ENCODE results near the gene CFAP57.
A peak's percentile ranks its signal among the peaks of the same experiment; 100 is the strongest.

CFAP57 gene

DNA sequence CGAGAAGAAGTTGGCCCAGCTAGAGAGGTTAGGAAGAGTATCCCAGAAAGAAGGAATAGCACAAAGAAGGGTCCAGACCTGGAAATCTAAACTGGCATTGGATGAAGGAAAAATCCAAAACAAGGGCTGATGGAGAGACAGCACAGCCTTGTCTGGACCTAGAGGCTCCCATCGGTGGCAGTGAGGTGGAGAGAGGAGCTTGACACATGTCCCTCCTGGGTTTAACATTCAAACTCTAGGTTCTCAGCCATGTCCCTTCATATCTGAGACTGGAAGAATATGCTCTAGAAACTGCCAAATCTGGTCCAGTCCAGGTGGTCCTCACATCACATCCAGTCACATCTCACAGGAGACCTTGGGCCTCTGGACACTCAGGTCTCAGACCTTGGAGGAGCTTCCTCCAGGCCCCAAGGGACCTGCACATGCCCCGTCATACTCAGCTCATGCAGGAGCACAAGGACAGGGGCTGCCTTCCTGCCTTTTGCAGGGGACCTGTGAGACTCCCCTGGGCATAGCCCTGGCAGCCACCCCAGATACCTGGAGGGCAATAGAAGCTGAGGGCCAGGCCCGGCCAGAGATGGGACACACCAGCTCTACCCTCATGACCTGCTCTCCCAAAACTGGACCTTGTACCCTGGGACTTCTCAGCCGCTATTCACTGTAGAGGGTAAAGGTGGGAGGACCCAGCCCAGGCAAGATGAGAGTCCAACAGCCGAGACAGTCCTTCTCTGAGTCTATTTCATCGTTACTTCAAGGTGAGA lies 105.2 kb downstream of the CFAP57 start:
- Histone ChIP-seq H3K4me1 (ENCODE audit: control insufficient read depth, insufficient read depth, low read length) (no peaks in the 10 kb centered on the region; the same call in 1 of the 2 replicates), H3K9me3 (ENCODE audit: control insufficient read depth, insufficient read depth, low read length) (no peaks in the 10 kb centered on the region), H3K36me3 (ENCODE audit: control insufficient read depth, insufficient read depth, low read length) (peaks cover 7% of the 10 kb centered on the region; the same call in 1 of the 2 replicates), H3K4me3 (ENCODE audit: low read length) (no peak overlapping the region), H3K27ac (ENCODE audit: low read length) (no peak overlapping the region), H3K27me3 (ENCODE audit: control insufficient read depth, insufficient read depth, low read length) (no peaks in the 10 kb centered on the region)
- no CpG with 5 or more reads among the region's 7 CpGs for WGBS (ENCODE audit: insufficient coverage, insufficient read length)
- DNase-seq (ENCODE audit: low read depth, low spot score), result no peak

DNA sequence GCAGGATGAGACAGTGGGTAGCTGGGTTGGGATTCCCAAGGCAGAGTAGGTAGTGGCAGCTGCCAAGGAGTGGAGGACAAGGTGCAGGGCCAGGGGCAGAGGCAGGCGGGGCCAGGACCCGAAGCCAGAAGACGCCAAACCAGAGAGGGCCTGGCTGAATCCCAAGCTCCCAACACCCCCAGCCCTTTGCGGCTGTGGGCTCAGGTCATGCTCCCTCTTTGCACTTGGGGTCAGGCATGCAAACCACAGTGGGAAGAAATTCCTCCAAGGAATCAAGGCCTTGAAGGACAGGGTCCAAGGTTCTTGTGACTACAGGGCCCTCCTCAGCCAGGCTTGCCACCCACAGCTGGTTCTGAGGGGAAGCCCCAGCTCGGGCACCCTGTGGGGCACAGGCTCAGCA lies 107.0 kb downstream of the CFAP57 start:
- no peaks in the 10 kb centered on the region for H3K36me3 ChIP-seq (ENCODE audit: control insufficient read depth, insufficient read depth, low read length)
- H3K4me1 ChIP-seq (ENCODE audit: control insufficient read depth, insufficient read depth, low read length), result no peaks in the 10 kb centered on the region; the same call in 1 of the 2 replicates
- no peak overlapping the region for H3K27ac ChIP-seq (ENCODE audit: low read length)
- no peak for DNase-seq (ENCODE audit: low read depth, low spot score)
- no peaks in the 10 kb centered on the region for H3K9me3 ChIP-seq (ENCODE audit: control insufficient read depth, insufficient read depth, low read length)
- WGBS (ENCODE audit: insufficient coverage, insufficient read length), result no CpG with 5 or more reads among the region's 5 CpGs
- no peak overlapping the region for H3K4me3 ChIP-seq (ENCODE audit: low read length)
- no peaks in the 10 kb centered on the region for H3K27me3 ChIP-seq (ENCODE audit: control insufficient read depth, insufficient read depth, low read length)

DNA sequence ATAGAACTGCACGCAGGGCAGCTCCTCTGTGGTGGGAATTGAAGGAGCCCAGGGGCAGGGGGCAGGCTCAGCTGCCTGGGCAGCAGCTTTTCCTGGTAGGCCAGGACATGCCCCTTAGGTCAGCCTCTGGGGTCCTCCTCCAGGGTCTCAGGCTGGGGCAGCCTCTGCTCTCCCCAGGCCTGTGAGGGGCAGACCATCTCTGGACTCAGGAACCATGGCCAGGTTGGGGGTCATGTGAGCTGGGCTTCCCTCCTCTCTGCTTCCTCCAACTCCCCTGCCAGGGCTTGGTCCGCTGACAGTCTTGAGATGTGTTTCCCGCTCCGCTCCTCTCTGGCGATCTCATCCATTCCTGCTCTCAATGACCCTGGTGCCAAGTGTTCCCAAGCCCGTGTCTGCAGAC lies 107.5 kb downstream of the CFAP57 start:
- Histone ChIP-seq H3K4me3 (ENCODE audit: low read length) (no peak overlapping the region), H3K27me3 (ENCODE audit: control insufficient read depth, insufficient read depth, low read length) (no peaks in the 10 kb centered on the region), H3K9me3 (ENCODE audit: control insufficient read depth, insufficient read depth, low read length) (no peaks in the 10 kb centered on the region), H3K4me1 (ENCODE audit: control insufficient read depth, insufficient read depth, low read length) (peaks cover 1% of the 10 kb centered on the region), H3K27ac (ENCODE audit: low read length) (no peak overlapping the region), H3K36me3 (ENCODE audit: control insufficient read depth, insufficient read depth, low read length) (no peaks in the 10 kb centered on the region)
- no peak for DNase-seq (ENCODE audit: low read depth, low spot score)
- no CpG with 5 or more reads among the region's 6 CpGs for WGBS (ENCODE audit: insufficient coverage, insufficient read length)

DNA sequence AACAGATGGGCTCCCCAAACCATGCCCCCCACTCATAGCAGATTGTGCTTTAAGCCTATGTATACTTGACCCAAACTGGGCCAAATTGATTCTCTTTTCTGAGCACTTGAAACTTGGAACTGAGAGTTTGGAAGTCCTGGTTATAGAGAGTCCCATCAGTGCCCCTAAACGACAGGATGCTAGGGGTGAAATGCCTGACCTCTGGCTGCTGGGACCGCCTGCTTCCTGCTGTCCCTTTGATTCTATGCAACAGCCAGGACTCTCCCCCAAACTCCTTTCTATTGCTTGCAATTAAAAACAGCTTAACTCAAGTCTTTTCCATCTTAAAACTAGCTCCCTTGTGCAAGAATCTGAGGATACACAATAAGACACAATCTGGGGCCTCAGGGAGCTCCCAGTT lies 108.6 kb downstream of the CFAP57 start:
- H3K27me3 ChIP-seq (ENCODE audit: control insufficient read depth, insufficient read depth, low read length), result no peaks in the 10 kb centered on the region
- no CpG with 5 or more reads among the region's 2 CpGs for WGBS (ENCODE audit: insufficient coverage, insufficient read length)
- DNase-seq (ENCODE audit: low read depth, low spot score), result no peak
- no peak overlapping the region for H3K27ac ChIP-seq (ENCODE audit: low read length)
- H3K9me3 ChIP-seq (ENCODE audit: control insufficient read depth, insufficient read depth, low read length), result no peaks in the 10 kb centered on the region
- H3K4me1 ChIP-seq (ENCODE audit: control insufficient read depth, insufficient read depth, low read length), result peaks cover 4% of the 10 kb centered on the region
- H3K36me3 ChIP-seq (ENCODE audit: control insufficient read depth, insufficient read depth, low read length), result no peaks in the 10 kb centered on the region
- no peak overlapping the region for H3K4me3 ChIP-seq (ENCODE audit: low read length)

DNA sequence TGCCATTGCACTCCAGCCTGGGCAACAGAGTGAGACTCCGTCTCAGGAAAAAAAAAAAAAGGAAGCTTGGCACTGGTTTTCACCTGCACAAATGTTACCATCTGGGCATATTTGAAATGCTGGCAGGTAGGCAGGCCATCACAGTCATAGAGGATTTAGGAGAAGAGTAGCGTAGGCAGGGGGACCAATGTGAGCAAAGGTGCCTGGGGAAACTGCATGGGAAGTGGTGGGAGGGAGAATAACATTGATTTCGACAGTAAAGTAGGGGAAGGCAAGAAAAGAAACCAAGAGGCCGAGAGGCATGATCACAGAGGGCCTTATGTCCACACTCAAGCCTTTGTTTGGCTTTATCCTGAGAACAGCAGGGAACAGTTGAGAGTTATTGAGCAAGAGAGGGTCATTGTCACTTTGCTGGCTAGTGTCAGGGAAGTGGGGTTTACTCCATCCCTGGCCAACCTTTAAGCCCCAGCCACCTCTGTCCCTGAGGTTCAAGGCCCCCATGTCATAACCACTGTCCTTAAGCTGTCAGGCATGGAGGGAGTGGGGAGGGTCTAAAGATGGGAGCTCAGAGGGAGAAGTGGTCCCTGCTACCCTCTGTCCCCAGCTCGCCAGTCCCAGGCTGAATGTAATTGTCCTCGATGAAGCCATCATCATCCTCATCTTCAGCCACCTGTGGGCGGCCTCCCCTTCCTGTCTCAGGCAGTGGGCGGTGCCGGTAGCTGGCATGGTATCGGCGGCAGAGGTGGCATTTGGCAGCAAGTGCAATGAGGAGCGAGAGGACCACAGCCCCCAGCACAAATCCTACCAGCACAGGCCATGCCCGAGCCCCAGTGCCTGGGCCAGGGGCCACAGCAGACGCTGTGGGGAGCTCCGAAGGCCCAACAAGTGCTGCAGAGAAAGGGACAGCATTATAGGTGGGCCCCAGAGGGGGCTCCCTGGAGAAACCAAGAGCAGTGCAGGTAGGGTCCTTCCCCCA lies 110.4 kb downstream of the CFAP57 start:
- H3K4me3 ChIP-seq (ENCODE audit: low read length), result no peak overlapping the region
- no peak for DNase-seq (ENCODE audit: low read depth, low spot score)

DNA sequence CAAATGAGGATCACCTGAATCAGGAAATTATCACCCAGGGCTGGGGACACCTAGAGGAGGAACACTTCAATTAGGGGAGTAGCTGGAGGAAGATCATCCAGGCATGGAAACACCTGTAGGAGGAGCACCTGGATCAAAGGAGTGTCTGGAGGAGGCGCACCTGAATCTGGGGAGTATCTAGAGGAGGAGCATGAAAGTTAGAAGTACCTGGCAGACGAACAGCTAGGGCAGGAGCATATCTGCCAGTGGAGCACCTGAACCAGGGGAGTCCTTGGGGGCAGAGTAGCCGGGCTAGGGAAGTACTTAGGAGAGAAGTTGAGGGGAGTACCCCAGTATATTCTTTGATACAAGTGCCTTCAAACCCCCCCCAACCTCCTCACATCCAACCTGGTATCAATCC lies 111.9 kb downstream of the CFAP57 start:
- no peak overlapping the region for H3K27ac ChIP-seq (ENCODE audit: low read length)
- no peaks in the 10 kb centered on the region for H3K36me3 ChIP-seq (ENCODE audit: control insufficient read depth, insufficient read depth, low read length)
- H3K4me1 ChIP-seq (ENCODE audit: control insufficient read depth, insufficient read depth, low read length), result peaks cover 9% of the 10 kb centered on the region
- DNase-seq (ENCODE audit: low read depth, low spot score), result no peak
- H3K4me3 ChIP-seq (ENCODE audit: low read length), result no peak overlapping the region
- no peaks in the 10 kb centered on the region for H3K27me3 ChIP-seq (ENCODE audit: control insufficient read depth, insufficient read depth, low read length)
- no peaks in the 10 kb centered on the region for H3K9me3 ChIP-seq (ENCODE audit: control insufficient read depth, insufficient read depth, low read length)
- WGBS (ENCODE audit: insufficient coverage, insufficient read length), result no CpG with 5 or more reads among the region's 3 CpGs

More for the DNA sequence above, 110.4 kb downstream of the CFAP57 start:
- Histone ChIP-seq H3K4me1 (ENCODE audit: control insufficient read depth, insufficient read depth, low read length) (peaks cover 9% of the 10 kb centered on the region), H3K36me3 (ENCODE audit: control insufficient read depth, insufficient read depth, low read length) (no peaks in the 10 kb centered on the region), H3K27me3 (ENCODE audit: control insufficient read depth, insufficient read depth, low read length) (no peaks in the 10 kb centered on the region), H3K27ac (ENCODE audit: low read length) (no peak overlapping the region), H3K9me3 (ENCODE audit: control insufficient read depth, insufficient read depth, low read length) (no peaks in the 10 kb centered on the region)
- no CpG with 5 or more reads among the region's 15 CpGs for WGBS (ENCODE audit: insufficient coverage, insufficient read length)

DNA sequence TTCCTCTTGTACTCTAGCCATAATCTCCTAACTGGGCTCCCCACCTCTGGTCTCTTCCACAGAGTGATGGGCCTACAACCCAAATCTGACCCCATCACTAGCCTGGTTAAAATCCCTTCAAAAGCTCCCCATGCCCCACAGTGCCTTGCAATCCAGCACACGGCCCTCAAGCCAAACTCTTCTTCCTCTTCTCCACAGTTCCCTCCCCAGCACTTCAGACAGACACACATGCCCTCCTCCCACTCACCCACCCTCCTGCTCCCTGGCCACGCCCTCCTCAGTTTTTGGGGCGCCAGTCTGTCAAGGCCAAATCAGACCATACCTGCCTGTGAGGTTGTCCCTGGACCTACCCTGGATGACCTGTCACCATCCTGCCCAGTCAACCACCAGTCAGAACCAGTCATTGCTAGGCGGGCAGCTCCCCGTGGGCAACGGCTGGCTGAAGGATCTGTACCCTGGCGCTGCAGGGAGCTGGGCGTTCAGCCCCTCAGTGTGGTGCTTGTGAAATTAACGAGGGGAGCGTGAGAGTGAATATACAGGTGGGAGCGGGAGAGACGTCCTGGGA lies 112.5 kb downstream of the CFAP57 start:
- no CpG with 5 or more reads among the region's 12 CpGs for WGBS (ENCODE audit: insufficient coverage, insufficient read length)
- no peak for DNase-seq (ENCODE audit: low read depth, low spot score)
- Histone ChIP-seq H3K36me3 (ENCODE audit: control insufficient read depth, insufficient read depth, low read length) (no peaks in the 10 kb centered on the region), H3K27me3 (ENCODE audit: control insufficient read depth, insufficient read depth, low read length) (no peaks in the 10 kb centered on the region), H3K4me3 (ENCODE audit: low read length) (no peak overlapping the region), H3K27ac (ENCODE audit: low read length) (no peak overlapping the region), H3K9me3 (ENCODE audit: control insufficient read depth, insufficient read depth, low read length) (no peaks in the 10 kb centered on the region), H3K4me1 (ENCODE audit: control insufficient read depth, insufficient read depth, low read length) (peaks cover 9% of the 10 kb centered on the region)

DNA sequence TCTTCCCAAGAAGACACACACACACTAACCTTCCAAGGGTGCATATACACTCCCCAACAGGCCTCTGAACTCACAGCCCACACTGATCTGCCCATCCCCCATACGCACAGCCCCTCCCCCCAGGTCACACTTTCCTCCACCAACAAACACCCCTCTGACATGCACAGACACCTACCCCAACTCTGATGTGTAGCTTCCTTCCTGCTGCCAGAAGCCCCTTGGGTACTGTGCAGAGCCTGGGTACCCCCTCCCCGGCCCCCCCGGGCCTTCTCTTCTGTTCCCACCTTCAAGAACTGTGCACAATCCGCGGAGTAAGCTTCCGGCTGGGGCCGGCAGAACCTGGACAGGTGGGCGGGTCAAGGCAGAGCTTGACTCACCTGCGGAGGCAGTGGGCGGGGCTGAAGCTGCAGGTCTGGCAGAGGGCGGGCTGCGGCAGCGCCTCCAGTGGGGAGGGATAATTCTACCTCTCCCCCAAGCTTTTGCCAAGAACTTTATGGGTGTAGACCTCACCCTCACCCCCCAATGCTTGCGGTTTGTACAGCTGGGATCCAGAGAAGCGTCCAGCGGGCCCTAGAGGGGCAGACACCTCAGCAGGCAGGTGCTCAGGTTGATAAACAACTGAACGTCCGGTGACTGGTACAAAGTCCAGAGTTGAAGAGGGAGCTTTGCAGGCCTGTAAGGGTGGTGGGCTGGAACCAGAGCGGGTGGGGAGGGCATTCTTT lies 113.3 kb downstream of the CFAP57 start, which contains the start of gene C1orf210:
C1orf210 (minus strand) TSS at position 313 of the 722 bp plus-strand sequence. CDS start 2,311 bp downstream, outside the sequence.
- Histone ChIP-seq H3K4me1 (ENCODE audit: control insufficient read depth, insufficient read depth, low read length) (peaks cover 9% of the 10 kb centered on the region), H3K9me3 (ENCODE audit: control insufficient read depth, insufficient read depth, low read length) (no peaks in the 10 kb centered on the region), H3K27me3 (ENCODE audit: control insufficient read depth, insufficient read depth, low read length) (no peaks in the 10 kb centered on the region), H3K4me3 (ENCODE audit: low read length) (peak within 1 kb of the TSS; percentile 36; the same call in 1 of the 2 replicates), H3K27ac (ENCODE audit: low read length) (no peak within 1 kb of the TSS), H3K36me3 (ENCODE audit: control insufficient read depth, insufficient read depth, low read length) (no peaks in the 10 kb centered on the region)
- peak; percentile 87 for DNase-seq (ENCODE audit: low read depth, low spot score)
- no CpG with 5 or more reads among the region's 19 CpGs for WGBS (ENCODE audit: insufficient coverage, insufficient read length)

DNA sequence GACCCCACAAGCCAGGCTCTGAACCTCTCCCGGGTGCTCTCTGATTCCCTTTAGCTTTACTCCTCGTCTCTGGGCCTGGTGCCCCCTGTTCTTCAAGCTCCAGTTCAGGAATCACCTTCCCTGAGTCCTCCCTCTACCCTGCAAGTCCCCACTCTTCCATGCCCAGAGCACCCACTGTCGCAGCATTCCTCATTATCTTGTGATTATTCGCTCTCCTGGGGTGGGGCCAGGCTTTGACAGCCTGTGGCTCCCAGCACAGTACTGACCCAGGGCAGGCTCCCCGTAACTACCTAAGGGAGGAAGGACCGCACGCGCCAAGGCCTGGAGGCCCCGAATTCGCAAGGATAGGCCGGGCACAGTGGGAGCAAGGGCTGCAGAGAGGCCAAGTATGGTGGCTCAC lies 114.0 kb downstream of the CFAP57 start:
- Histone ChIP-seq H3K27ac (ENCODE audit: low read length) (no peak overlapping the region), H3K27me3 (ENCODE audit: control insufficient read depth, insufficient read depth, low read length) (no peaks in the 10 kb centered on the region), H3K9me3 (ENCODE audit: control insufficient read depth, insufficient read depth, low read length) (no peaks in the 10 kb centered on the region), H3K4me3 (ENCODE audit: low read length) (no peak overlapping the region), H3K4me1 (ENCODE audit: control insufficient read depth, insufficient read depth, low read length) (peaks cover 9% of the 10 kb centered on the region), H3K36me3 (ENCODE audit: control insufficient read depth, insufficient read depth, low read length) (no peaks in the 10 kb centered on the region)
- no peak for DNase-seq (ENCODE audit: low read depth, low spot score)
- no CpG with 5 or more reads among the region's 11 CpGs for WGBS (ENCODE audit: insufficient coverage, insufficient read length)

DNA sequence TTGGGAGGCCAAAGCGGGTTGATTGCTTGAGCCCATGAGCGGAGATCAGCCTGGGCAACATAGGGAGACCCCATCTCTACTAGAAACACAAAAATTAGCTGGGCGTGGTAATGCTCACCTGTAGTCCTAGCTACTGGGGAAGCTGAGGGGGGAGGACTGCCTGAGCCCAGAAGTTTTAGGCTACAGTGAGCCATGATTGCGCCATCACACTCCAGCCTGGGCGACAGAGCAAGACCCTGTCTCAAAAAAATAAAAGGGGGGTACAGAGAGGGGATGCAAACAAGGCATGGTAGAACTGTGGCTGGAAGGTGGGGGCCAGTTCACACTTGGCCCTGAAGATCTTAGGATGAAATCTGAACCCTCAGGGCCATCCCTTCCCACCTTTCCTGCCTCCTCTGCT lies 114.4 kb downstream of the CFAP57 start:
- H3K27me3 ChIP-seq (ENCODE audit: control insufficient read depth, insufficient read depth, low read length), result no peaks in the 10 kb centered on the region
- no peaks in the 10 kb centered on the region for H3K36me3 ChIP-seq (ENCODE audit: control insufficient read depth, insufficient read depth, low read length)

More for the DNA sequence above, 114.4 kb downstream of the CFAP57 start:
- Histone ChIP-seq H3K4me3 (ENCODE audit: low read length) (no peak overlapping the region), H3K27ac (ENCODE audit: low read length) (no peak overlapping the region), H3K4me1 (ENCODE audit: control insufficient read depth, insufficient read depth, low read length) (peaks cover 9% of the 10 kb centered on the region), H3K9me3 (ENCODE audit: control insufficient read depth, insufficient read depth, low read length) (no peaks in the 10 kb centered on the region)
- WGBS (ENCODE audit: insufficient coverage, insufficient read length), result no CpG with 5 or more reads among the region's 5 CpGs
- no peak for DNase-seq (ENCODE audit: low read depth, low spot score)

Measured in iPS DF 6.9 (cell line).